ENCODE results near the gene CHRNA9.

- TF ChIP-seq CTCF (IDR thresholded peaks at IDR 0.05) (no peak), EP300 (IDR thresholded peaks at IDR 0.05; ENCODE audit: borderline replicate concordance in 1 of 2, low read depth in 1 of 2, low read length in 1 of 2) (no peak), GABPA (IDR thresholded peaks at IDR 0.05; ENCODE audit: low read depth) (no peak), TAF1 (IDR thresholded peaks at IDR 0.05; ENCODE audit: borderline replicate concordance, low read depth, low read length) (no peak), MEF2A (IDR thresholded peaks at IDR 0.05; ENCODE audit: borderline replicate concordance, low read depth) (no peak), FOXM1 (IDR thresholded peaks at IDR 0.05; ENCODE audit: low read depth) (no peak), RCOR1 (IDR thresholded peaks at IDR 0.05; ENCODE audit: low read length) (no peak), EZH2phosphoT487 (IDR thresholded peaks at IDR 0.05; ENCODE audit: borderline replicate concordance, low read depth) (no peak)
These were observed 44.1 kb downstream of the CHRNA9 start for GRCh38 chr4:40379248-40379647.
